HCT116 (cell line): Measurements from ENCODE around the gene DDX10. TPM values are rescaled to one million over a fixed set of nuclear protein-coding genes. Genes with fewer than 3 reads are reported as not detected.

ENCODE experiments used
- ATAC-seq: fragments of 200-7000 bp; cut with Tn5 transposase; 2 replicates; pipeline ENCODE4 v1.9.1; 2020; ENCODE audit warnings: mild to moderate bottlenecking, moderate library complexity
- BruUV-seq: library from RNA; stranded (reverse); fragments of 400-500 nt; replicated peaks from 2 replicates; lab custom pipeline; 2021; lab: Mats Ljungman, UMichigan
- CTCF ChIA-PET: fragments of 300-600 bp; sonication (Branson Sonifier 250); formaldehyde crosslinking; loops from one replicate; lab custom pipeline; 2021; ENCODE audit warnings: antibody characterized with exemption; lab: Charles Lee
- POLR2A ChIA-PET: fragments of 300-600, 350-600 bp; sonication (Branson Sonifier 250); formaldehyde crosslinking; loops from one replicate; lab custom pipeline; 2021; ENCODE audit warnings: antibody characterized with exemption; lab: Charles Lee
- RAD21 ChIA-PET, 2 experiments: fragments of 300-600 bp; sonication (Branson Sonifier 250); formaldehyde crosslinking; loops; one replicate each; lab custom pipeline; 2023; ENCODE audit warnings: low total read pairs in 2 of 2; ENCODE audit not compliant: uncharacterized antibody in 2 of 2, unreplicated experiment in 2 of 2, low non-redundant PET in 1 of 2; lab: Charles Lee
- DNase-seq: peaks from one replicate; pipeline ENCODE4 v3.0.0-alpha.2; 2010; ENCODE audit warnings: low read depth, low spot score
- H2AFZ ChIP-seq: fragments of 200-600 bp; shearing (Covaris generic), sonication (generic); 2 replicates; pipeline ENCODE4 v1.6.1; 2017; ENCODE audit warnings: low read depth, mixed run types, mixed read lengths, antibody characterized with exemption, low read length; ENCODE audit not compliant: poor library complexity, severe bottlenecking
- H3K27ac ChIP-seq: 2 replicates; pipeline ENCODE4 v1.5.1; 2012; ENCODE audit warnings: low read depth, low read length
- H3K27me3 ChIP-seq: fragments of 200-600 bp; sonication (generic); 2 replicates; pipeline ENCODE4 v1.6.1; 2016; ENCODE audit warnings: mixed run types, low read length, mixed read lengths; ENCODE audit not compliant: insufficient read depth
- H3K36me3 ChIP-seq, 2 experiments: fragments of 200-500 bp in 1 of 2; fragments of 200-600 bp in 1 of 2; sonication (Bioruptor generic) in 1 of 2; sonication (generic) in 1 of 2; 2 replicates each; pipeline versions ENCODE4 v1.5.1 to v1.6.1; 2014 to 2016; ENCODE audit warnings: low read length in 2 of 2, inconsistent platforms in 1 of 2, mixed read lengths in 1 of 2, mixed run types in 1 of 2; ENCODE audit not compliant: insufficient read depth in 2 of 2, control insufficient read depth in 1 of 2
- H3K4me1 ChIP-seq, 2 experiments: fragments of 200-600 bp in 1 of 2; sonication (generic) in 1 of 2; 2 replicates each; pipeline versions ENCODE4 v1.5.1 to v1.6.1; 2012 to 2017; ENCODE audit warnings: low read length in 2 of 2, inconsistent platforms in 1 of 2, mild to moderate bottlenecking in 1 of 2, mixed read lengths in 1 of 2, mixed run types in 1 of 2, moderate library complexity in 1 of 2; ENCODE audit not compliant: insufficient read depth in 2 of 2, control insufficient read depth in 1 of 2
- H3K4me2 ChIP-seq: fragments of 200-600 bp; sonication (generic); 2 replicates; pipeline ENCODE4 v1.6.1; 2017; ENCODE audit warnings: mixed run types, low read length, mixed read lengths
- H3K4me3 ChIP-seq, 2 experiments: fragments of 200-600 bp in 1 of 2; sonication (generic) in 1 of 2; replicated peaks in 1 of 2; 2 replicates each; pipeline ENCODE4 v1.5.1; 2011 to 2016; ENCODE audit warnings: low read length in 2 of 2, control low read depth in 1 of 2, low read depth in 1 of 2, mild to moderate bottlenecking in 1 of 2, mixed read lengths in 1 of 2, mixed run types in 1 of 2
- H3K79me2 ChIP-seq: fragments of 200-600 bp; sonication (generic); 2 replicates; pipeline ENCODE4 v1.6.1; 2017; ENCODE audit warnings: mild to moderate bottlenecking, mixed run types, low read length, moderate library complexity, mixed read lengths; ENCODE audit not compliant: insufficient read depth
- H3K9ac ChIP-seq: fragments of 200-600 bp; sonication (generic); 2 replicates; pipeline ENCODE4 v1.6.1; 2016; ENCODE audit warnings: low read length, mixed read lengths
- H3K9me2 ChIP-seq: fragments of 200-600 bp; sonication (generic), shearing (Covaris generic); 2 replicates; pipeline ENCODE4 v1.6.1; 2017; ENCODE audit warnings: mixed run types, mild to moderate bottlenecking, moderate library complexity; ENCODE audit not compliant: insufficient read depth
- H3K9me3 ChIP-seq, 2 experiments: fragments of 200-500 bp in 1 of 2; fragments of 200-600 bp in 1 of 2; sonication (Bioruptor generic) in 1 of 2; sonication (generic) in 1 of 2; 2 replicates each; pipeline ENCODE4 v1.6.1; 2014 to 2017; ENCODE audit warnings: low read length in 2 of 2, mixed read lengths in 2 of 2, inconsistent platforms in 1 of 2, low read depth in 1 of 2, mild to moderate bottlenecking in 1 of 2, mixed run types in 1 of 2, moderate library complexity in 1 of 2; ENCODE audit not compliant: control insufficient read depth in 1 of 2, insufficient read depth in 1 of 2
- H4K20me1 ChIP-seq: fragments of 200-600 bp; sonication (generic), shearing (Covaris generic); 2 replicates; pipeline ENCODE4 v1.6.1; 2017; ENCODE audit warnings: mixed run types, mild to moderate bottlenecking, moderate library complexity; ENCODE audit not compliant: insufficient read depth
- CBX3 ChIP-seq: IDR thresholded peaks from 2 replicates; pipeline ENCODE4 v1.6.1; 2012; ENCODE audit warnings: low read depth
- ELF1 ChIP-seq: IDR thresholded peaks from 2 replicates; pipeline ENCODE4 v1.6.1; 2012; ENCODE audit warnings: low read depth, borderline replicate concordance
- EZH2phosphoT487 ChIP-seq: fragments of 200-600 bp; IDR thresholded peaks from 2 replicates; pipeline ENCODE4 v1.6.1; 2018; ENCODE audit warnings: antibody characterized with exemption, borderline replicate concordance
- POLR2A ChIP-seq: IDR thresholded peaks from 2 replicates; pipeline ENCODE4 v1.7.0; 2011; ENCODE audit warnings: borderline replicate concordance; ENCODE audit not compliant: insufficient read depth, insufficient read length; ENCODE audit errors: extremely low read depth
- POLR2AphosphoS5 ChIP-seq: IDR thresholded peaks from 2 replicates; pipeline ENCODE4 v1.6.1; 2011; ENCODE audit warnings: mild to moderate bottlenecking, low read depth, low read length, moderate library complexity
- RAD21 ChIP-seq: IDR thresholded peaks from 2 replicates; pipeline ENCODE4 v1.6.1; 2012; ENCODE audit warnings: low read depth, mild to moderate bottlenecking
- SIN3A ChIP-seq: IDR thresholded peaks from 2 replicates; pipeline ENCODE4 v1.6.1; 2012; ENCODE audit warnings: low read depth
- SRF ChIP-seq: IDR thresholded peaks from 2 replicates; pipeline ENCODE4 v1.6.1; 2012; ENCODE audit warnings: low read depth
- TCF7L2 ChIP-seq: IDR thresholded peaks from 2 replicates; pipeline ENCODE4 v1.7.0; 2011; ENCODE audit warnings: borderline replicate concordance, inconsistent platforms; ENCODE audit not compliant: insufficient read depth, insufficient read length; ENCODE audit errors: extremely low read depth
- YY1 ChIP-seq: IDR thresholded peaks from 2 replicates; pipeline ENCODE4 v1.6.1; 2011; ENCODE audit warnings: low read length, low read depth, moderate library complexity, mild to moderate bottlenecking; ENCODE audit not compliant: insufficient replicate concordance; ENCODE audit errors: extremely low read depth
- ZFX ChIP-seq: fragments of 450-650 bp; IDR thresholded peaks from 2 replicates; pipeline ENCODE4 v1.6.1; 2017
- ZNF274 ChIP-seq: fragments of 200-500 bp; sonication (Bioruptor generic); IDR thresholded peaks from 2 replicates; pipeline ENCODE4 v1.6.1; 2014; ENCODE audit warnings: mild to moderate bottlenecking, low read depth, low read length, inconsistent platforms
- intact Hi-C: fragments of 100-400 bp; cut with micrococcal nuclease; formaldehyde crosslinking; loops from 2 replicates; pipeline ENCODE4 v1.10.0; 2022
- total RNA-seq: library from RNA; stranded (reverse); gene quantifications from one replicate; pipeline ENCODE4 v1.2.1, GENCODE V29; 2021; ENCODE audit not compliant: unreplicated experiment
- TF ChIP-seq, protein P1 (sequence below): IDR thresholded peaks from 2 replicates; pipeline ENCODE4 v1.6.1; 2012

DDX10 gene
- total RNA-seq, 1 experiment from 2014 or later = 66.5 TPM

- TF ChIP-seq, protein P1, sequence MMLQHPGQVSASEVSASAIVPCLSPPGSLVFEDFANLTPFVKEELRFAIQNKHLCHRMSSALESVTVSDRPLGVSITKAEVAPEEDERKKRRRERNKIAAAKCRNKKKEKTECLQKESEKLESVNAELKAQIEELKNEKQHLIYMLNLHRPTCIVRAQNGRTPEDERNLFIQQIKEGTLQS = no peak
- TF ChIP-seq, all 23 proteins: peak for 0
These were observed 137.6 kb downstream of the DDX10 start (continued) for GRCh38 chr11:108802492-108802891.

GRCh38 chr11:108803776-108804175, 138.9 kb downstream of the DDX10 start:
- Histone ChIP-seq H3K27me3 (no peaks in the 10 kb centered on the region), H3K79me2 (peaks cover 59% of the 10 kb centered on the region), H4K20me1 (no peaks in the 10 kb centered on the region), H3K9me2 (no peaks in the 10 kb centered on the region), H3K36me3 (no peaks in the 10 kb centered on the region), H3K4me2 (no peak overlapping the region), H3K9me3 (no peaks in the 10 kb centered on the region), H3K27ac (no peak overlapping the region), H3K4me3 (no peak overlapping the region), H2AFZ (no peak overlapping the region), H3K4me1 (no peaks in the 10 kb centered on the region), H3K9ac (no peak overlapping the region)
- no TSS peak for BruUV-seq
- intact Hi-C loops = no loop called here
- TF ChIP-seq ELF1 = no peak
- no peak for TF ChIP-seq ZNF274
- TF ChIP-seq RAD21 = no peak
- no peak for TF ChIP-seq CBX3
- ChIA-PET CTCF (no interaction called here), RAD21 (no interaction called here), POLR2A (no interaction called here)
- no peak for ATAC-seq
- DNase-seq = no peak

GRCh38 chr11:108804511-108804910, 139.6 kb downstream of the DDX10 start:
- TF ChIP-seq POLR2AphosphoS5 = no peak
- TF ChIP-seq YY1 = no peak
- no peak for TF ChIP-seq SIN3A
- no peak for TF ChIP-seq EZH2phosphoT487
- TF ChIP-seq POLR2A = no peak
- TF ChIP-seq TCF7L2 = no peak
- no peak for TF ChIP-seq SRF
- TF ChIP-seq ZFX = no peak
- TF ChIP-seq ZNF274 = no peak
- ChIA-PET CTCF (no interaction called here), POLR2A (no interaction called here), RAD21 (no interaction called here)
- intact Hi-C loops = no loop called here
- Histone ChIP-seq H3K79me2 (peaks cover 58% of the 10 kb centered on the region), H2AFZ (no peak overlapping the region), H3K9ac (no peak overlapping the region), H3K4me1 (no peaks in the 10 kb centered on the region), H3K9me3 (no peaks in the 10 kb centered on the region), H3K9me2 (no peaks in the 10 kb centered on the region), H3K4me2 (no peak overlapping the region), H3K4me3 (no peak overlapping the region), H4K20me1 (no peaks in the 10 kb centered on the region), H3K27ac (no peak overlapping the region), H3K27me3 (no peaks in the 10 kb centered on the region), H3K36me3 (no peaks in the 10 kb centered on the region)
- DNase-seq (no peak), ATAC-seq (no peak)
- BruUV-seq = no TSS peak
